SK-N-SH (cell line): ENCODE data around the gene OVOL3. TPM values are rescaled to one million over a fixed set of nuclear protein-coding genes. Genes with fewer than 3 reads are reported as not detected.

Experiments
- CTCF ChIA-PET: fragments of 300-600, 350-600 bp; formaldehyde crosslinking; extraction: SDS; loops from one replicate; lab custom pipeline; 2021; lab: Yijun Ruan, JAX
- POLR2A ChIA-PET: fragments of 350-600 bp; sonication (Branson Sonifier 250); formaldehyde crosslinking; extraction: SDS; loops from one replicate; lab custom pipeline; 2020; ENCODE audit warnings: antibody characterized with exemption, inconsistent platforms; lab: Yijun Ruan, JAX
- DNase-seq: peaks from one replicate; pipeline ENCODE4 v3.0.0; 2012
- H2AFZ ChIP-seq: fragments of 200-600 bp; sonication (generic); 2 replicates; pipeline ENCODE4 v1.8.1; 2016; ENCODE audit warnings: antibody characterized with exemption, mild to moderate bottlenecking, low read depth
- H3F3A ChIP-seq: fragments of 200-600 bp; sonication (generic); replicated peaks from 2 replicates; pipeline ENCODE3; 2016; ENCODE audit warnings: antibody characterized with exemption, mild to moderate bottlenecking; ENCODE audit not compliant: insufficient read depth
- H3K27ac ChIP-seq, 2 experiments: fragments of 200-500 bp in 1 of 2; fragments of 200-600 bp in 1 of 2; sonication (Bioruptor generic) in 1 of 2; sonication (generic), shearing (Covaris generic) in 1 of 2; 2 replicates each; pipeline versions ENCODE4 v1.5.1 to v1.6.1; 2014 to 2016; ENCODE audit warnings: low read depth in 2 of 2, inconsistent platforms in 1 of 2, low read length in 1 of 2, mild to moderate bottlenecking in 1 of 2, mixed read lengths in 1 of 2
- H3K27me3 ChIP-seq: fragments of 200-600 bp; sonication (generic), shearing (Covaris generic); 2 replicates; pipeline ENCODE4 v1.6.1; 2016; ENCODE audit warnings: mixed run types; ENCODE audit not compliant: insufficient read depth
- H3K36me3 ChIP-seq, 2 experiments: fragments of 200-500 bp in 1 of 2; fragments of 200-600 bp in 1 of 2; sonication (Bioruptor generic) in 1 of 2; sonication (generic) in 1 of 2; replicated peaks in 1 of 2; 2 replicates each; pipeline versions ENCODE3 to v1.5.1; 2014 to 2016; ENCODE audit warnings: low read length in 1 of 2, mild to moderate bottlenecking in 1 of 2; ENCODE audit not compliant: insufficient read depth in 2 of 2, control insufficient read depth in 1 of 2
- H3K4me1 ChIP-seq, 2 experiments: fragments of 200-500 bp in 1 of 2; fragments of 200-600 bp in 1 of 2; sonication (Bioruptor generic) in 1 of 2; sonication (generic), shearing (Covaris generic) in 1 of 2; 2 replicates each; pipeline versions ENCODE4 v1.5.1 to v1.6.1; 2014 to 2016; ENCODE audit warnings: low read depth in 1 of 2, low read length in 1 of 2, mixed run types in 1 of 2; ENCODE audit not compliant: insufficient read depth in 2 of 2, control insufficient read depth in 1 of 2
- H3K4me2 ChIP-seq: fragments of 200-600 bp; sonication (generic), shearing (Covaris generic); 2 replicates; pipeline ENCODE4 v1.6.1; 2017; ENCODE audit warnings: mixed run types
- H3K4me3 ChIP-seq, 2 experiments: fragments of 200-500 bp in 1 of 2; fragments of 200-600 bp in 1 of 2; sonication (Bioruptor generic) in 1 of 2; sonication (generic), shearing (Covaris generic) in 1 of 2; 2 replicates each; pipeline versions ENCODE4 v1.5.1 to v1.8.1; 2014 to 2016; ENCODE audit warnings: low read depth in 2 of 2, inconsistent platforms in 1 of 2, low read length in 1 of 2, mild to moderate bottlenecking in 1 of 2, mixed read lengths in 1 of 2, moderate library complexity in 1 of 2
- H3K79me2 ChIP-seq: fragments of 200-600 bp; sonication (generic); 2 replicates; pipeline ENCODE4 v1.8.1; 2017; ENCODE audit warnings: mild to moderate bottlenecking; ENCODE audit not compliant: insufficient read depth
- H3K9ac ChIP-seq: fragments of 200-600 bp; sonication (generic); 2 replicates; pipeline ENCODE4 v1.6.1; 2017; ENCODE audit warnings: mixed run types
- H3K9me2 ChIP-seq: fragments of 200-600 bp; sonication (generic); 2 replicates; pipeline ENCODE4 v1.6.1; 2017; ENCODE audit warnings: mixed run types
- H3K9me3 ChIP-seq: fragments of 200-600 bp; sonication (generic); 2 replicates; pipeline ENCODE4 v1.6.1; 2017; ENCODE audit warnings: mixed run types, mild to moderate bottlenecking, moderate library complexity
- H4K20me1 ChIP-seq: fragments of 200-600 bp; sonication (generic); 2 replicates; pipeline ENCODE4 v1.6.1; 2017; ENCODE audit warnings: mild to moderate bottlenecking, mixed run types; ENCODE audit not compliant: insufficient read depth
- ELF1 ChIP-seq: IDR thresholded peaks from 2 replicates; pipeline ENCODE4 v1.4.0; 2012
- EP300 ChIP-seq, 2 experiments: IDR thresholded peaks; 2 replicates each; pipeline versions ENCODE4 v1.4.0 to v1.6.1; 2012; ENCODE audit warnings: borderline replicate concordance in 1 of 2, low read depth in 1 of 2, low read length in 1 of 2
- RXRA ChIP-seq: IDR thresholded peaks from 2 replicates; pipeline ENCODE4 v1.4.0; 2012; ENCODE audit warnings: low read depth, mild to moderate bottlenecking, borderline replicate concordance
- TEAD4 ChIP-seq: IDR thresholded peaks from 2 replicates; pipeline ENCODE4 v1.4.0; 2012; ENCODE audit warnings: mild to moderate bottlenecking, borderline replicate concordance; ENCODE audit not compliant: insufficient read depth
- YY1 ChIP-seq: IDR thresholded peaks from 2 replicates; pipeline ENCODE4 v1.4.0; 2012; ENCODE audit warnings: low read depth, mild to moderate bottlenecking
- WGBS: methylation state at CpG from one replicate; pipeline ENCODE4 v1.1.6; 2017; ENCODE audit warnings: low lambda C conversion rate; 5-methylcytosine and 5-hydroxymethylcytosine counted together
- polyA plus RNA-seq, 3 experiments: library from polyadenylated mRNA; depleted of rRNA; stranded (reverse); fragments of >200 nt; gene quantifications; 2 replicates each; pipeline ENCODE4 v1.2.3, GENCODE V29; 2012
- TF ChIP-seq, protein P1 (sequence below): IDR thresholded peaks from 2 replicates; pipeline ENCODE4 v1.4.0; 2012; ENCODE audit warnings: low read depth, borderline replicate concordance
- TF ChIP-seq, protein P2 (sequence below): IDR thresholded peaks from 2 replicates; pipeline ENCODE4 v1.6.1; 2012; ENCODE audit warnings: mild to moderate bottlenecking, low read depth, low read length, moderate library complexity

OVOL3 gene
- polyA plus RNA-seq, 1 of the 3 experiments (the other 2 are of a cell fraction): not detected

DNA sequence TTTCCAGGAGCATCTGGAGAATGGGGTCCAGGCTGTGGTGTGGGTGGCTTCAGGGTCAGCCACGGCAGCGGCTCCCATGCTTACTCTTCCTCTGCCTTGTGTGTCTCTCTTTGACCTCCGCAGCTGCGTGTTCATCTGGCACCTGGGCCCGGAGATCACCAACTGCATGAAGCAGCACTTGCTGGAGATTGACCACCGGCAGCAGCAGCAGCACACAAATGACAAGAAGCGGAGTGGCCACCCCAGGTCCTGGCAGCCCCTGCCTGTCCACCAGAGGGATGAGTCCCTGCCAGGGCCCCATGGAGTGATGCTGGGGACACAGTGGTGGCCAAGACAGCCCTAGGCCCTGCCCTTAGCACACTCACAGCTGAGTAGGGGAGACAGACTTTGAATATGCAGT is 18.4 kb upstream of the OVOL3 start:
- peaks cover 0 to 5% of the 10 kb centered on the region in 2 experiments for H3K36me3 ChIP-seq

DNA sequence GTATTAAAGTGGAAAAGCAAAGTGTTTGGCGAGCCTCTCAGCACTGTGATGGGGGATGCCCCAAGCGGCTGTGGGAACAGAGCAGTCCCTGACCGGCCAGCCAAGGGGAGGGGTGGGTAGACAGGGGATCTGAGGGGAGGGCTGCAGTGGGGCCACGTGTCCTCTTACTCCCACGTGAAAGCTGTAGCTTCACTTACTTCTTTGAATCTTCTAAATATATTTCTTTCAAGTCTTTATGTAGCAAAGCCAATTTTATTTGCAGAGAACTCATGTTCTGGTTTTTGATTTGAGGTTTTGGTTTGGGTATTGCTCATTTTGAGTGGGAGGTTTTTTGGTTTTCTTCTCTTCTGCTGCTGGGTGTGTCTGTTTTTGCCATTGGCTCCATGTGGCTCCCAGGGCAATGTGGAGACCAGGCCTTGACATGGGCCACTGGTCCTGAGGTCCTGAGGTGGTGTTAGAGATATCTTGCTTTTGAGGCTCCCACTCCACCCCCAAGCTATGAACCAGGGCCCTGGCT is 17.7 kb upstream of the OVOL3 start:
- no peak overlapping the region for H3K27ac ChIP-seq
- H4K20me1 ChIP-seq: no peaks in the 10 kb centered on the region
- 93% methylated on average over 5 of the region's 5 CpGs for WGBS
- H3K4me1 ChIP-seq: no peaks in the 10 kb centered on the region
- no peaks in the 10 kb centered on the region for H3K79me2 ChIP-seq
- H3K4me2 ChIP-seq: no peak overlapping the region
- no peak for DNase-seq
- ChIA-PET CTCF (no interaction called here), POLR2A (no interaction called here)
- H3K9me2 ChIP-seq: no peaks in the 10 kb centered on the region
- TF ChIP-seq, protein P1, sequence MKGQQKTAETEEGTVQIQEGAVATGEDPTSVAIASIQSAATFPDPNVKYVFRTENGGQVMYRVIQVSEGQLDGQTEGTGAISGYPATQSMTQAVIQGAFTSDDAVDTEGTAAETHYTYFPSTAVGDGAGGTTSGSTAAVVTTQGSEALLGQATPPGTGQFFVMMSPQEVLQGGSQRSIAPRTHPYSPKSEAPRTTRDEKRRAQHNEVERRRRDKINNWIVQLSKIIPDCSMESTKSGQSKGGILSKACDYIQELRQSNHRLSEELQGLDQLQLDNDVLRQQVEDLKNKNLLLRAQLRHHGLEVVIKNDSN: no peak
- TF ChIP-seq YY1 (no peak), TEAD4 (no peak)
- TF ChIP-seq, protein P2, sequence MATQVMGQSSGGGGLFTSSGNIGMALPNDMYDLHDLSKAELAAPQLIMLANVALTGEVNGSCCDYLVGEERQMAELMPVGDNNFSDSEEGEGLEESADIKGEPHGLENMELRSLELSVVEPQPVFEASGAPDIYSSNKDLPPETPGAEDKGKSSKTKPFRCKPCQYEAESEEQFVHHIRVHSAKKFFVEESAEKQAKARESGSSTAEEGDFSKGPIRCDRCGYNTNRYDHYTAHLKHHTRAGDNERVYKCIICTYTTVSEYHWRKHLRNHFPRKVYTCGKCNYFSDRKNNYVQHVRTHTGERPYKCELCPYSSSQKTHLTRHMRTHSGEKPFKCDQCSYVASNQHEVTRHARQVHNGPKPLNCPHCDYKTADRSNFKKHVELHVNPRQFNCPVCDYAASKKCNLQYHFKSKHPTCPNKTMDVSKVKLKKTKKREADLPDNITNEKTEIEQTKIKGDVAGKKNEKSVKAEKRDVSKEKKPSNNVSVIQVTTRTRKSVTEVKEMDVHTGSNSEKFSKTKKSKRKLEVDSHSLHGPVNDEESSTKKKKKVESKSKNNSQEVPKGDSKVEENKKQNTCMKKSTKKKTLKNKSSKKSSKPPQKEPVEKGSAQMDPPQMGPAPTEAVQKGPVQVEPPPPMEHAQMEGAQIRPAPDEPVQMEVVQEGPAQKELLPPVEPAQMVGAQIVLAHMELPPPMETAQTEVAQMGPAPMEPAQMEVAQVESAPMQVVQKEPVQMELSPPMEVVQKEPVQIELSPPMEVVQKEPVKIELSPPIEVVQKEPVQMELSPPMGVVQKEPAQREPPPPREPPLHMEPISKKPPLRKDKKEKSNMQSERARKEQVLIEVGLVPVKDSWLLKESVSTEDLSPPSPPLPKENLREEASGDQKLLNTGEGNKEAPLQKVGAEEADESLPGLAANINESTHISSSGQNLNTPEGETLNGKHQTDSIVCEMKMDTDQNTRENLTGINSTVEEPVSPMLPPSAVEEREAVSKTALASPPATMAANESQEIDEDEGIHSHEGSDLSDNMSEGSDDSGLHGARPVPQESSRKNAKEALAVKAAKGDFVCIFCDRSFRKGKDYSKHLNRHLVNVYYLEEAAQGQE: no peak
- H2AFZ ChIP-seq: no peak overlapping the region
- no peaks in the 10 kb centered on the region for H3K9me3 ChIP-seq
- H3K27me3 ChIP-seq: no peaks in the 10 kb centered on the region
- no peaks in the 10 kb centered on the region for H3F3A ChIP-seq
- H3K36me3 ChIP-seq: peaks cover 0 to 5% of the 10 kb centered on the region in 2 experiments
- no peak overlapping the region for H3K4me3 ChIP-seq
- no peak overlapping the region for H3K9ac ChIP-seq

More for the DNA sequence above, 18.4 kb upstream of the OVOL3 start:
- ChIA-PET CTCF (no interaction called here), POLR2A (no interaction called here)
- Histone ChIP-seq H3K4me2 (no peak overlapping the region), H3K79me2 (no peaks in the 10 kb centered on the region), H3K4me3 (no peak overlapping the region), H3K9me3 (no peaks in the 10 kb centered on the region), H4K20me1 (no peaks in the 10 kb centered on the region), H3K9ac (no peak overlapping the region), H3K27ac (no peak overlapping the region), H3K4me1 (no peaks in the 10 kb centered on the region), H3F3A (no peaks in the 10 kb centered on the region), H3K27me3 (no peaks in the 10 kb centered on the region), H3K9me2 (no peaks in the 10 kb centered on the region), H2AFZ (no peak overlapping the region)
- 94% methylated on average over 5 of the region's 7 CpGs for WGBS
- no peak for TF ChIP-seq ELF1
- TF ChIP-seq RXRA: no peak
- no peak for TF ChIP-seq EP300 (IDR thresholded peaks at IDR 0.05; ENCODE audit: borderline replicate concordance in 1 of 2, low read depth in 1 of 2, low read length in 1 of 2)
- DNase-seq: no peak
